DND-41 (cell line): Measurements from ENCODE around the gene GPR39.

Experiments
- CTCF ChIP-seq: IDR thresholded peaks from 2 replicates; pipeline ENCODE4 v1.5.1; 2012; ENCODE audit warnings: borderline replicate concordance, low read length, moderate library complexity, mild to moderate bottlenecking; ENCODE audit not compliant: poor library complexity, severe bottlenecking; ENCODE audit errors: extremely low read depth
- EZH2 ChIP-seq: IDR thresholded peaks from 3 replicates; pipeline ENCODE4 v1.6.1; 2012; ENCODE audit warnings: borderline replicate concordance, low read depth, mild to moderate bottlenecking, moderate library complexity, low read length, inconsistent platforms; ENCODE audit not compliant: severe bottlenecking

GRCh38 chr2:132646540-132647108 is 230.0 kb downstream of the GPR39 start:
- TF ChIP-seq EZH2 (no peak), CTCF (no peak)
